HG03469 (cell line): ENCODE data around the gene NCKAP5L.
A peak's percentile ranks its signal among the peaks of the same experiment; 100 is the strongest.

Source experiments
- ATAC-seq: cut with Tn5 transposase; IDR thresholded peaks from one replicate; pipeline ENCODE4 v1.9.1; 2021; ENCODE audit warnings: mild to moderate bottlenecking, moderate library complexity, moderate number of reproducible peaks; ENCODE audit not compliant: unreplicated experiment

The NCKAP5L gene

GRCh38 chr12:49744363-49744885 lies 83.8 kb downstream of the NCKAP5L start:
- no peak for ATAC-seq

- peak; percentile 32 for ATAC-seq
These were observed 86.2 kb downstream of the NCKAP5L start for GRCh38 chr12:49741882-49742620.
